Fibroblast of pulmonary artery (primary cell): ENCODE results near the gene ABR.

ENCODE experiments used
- DNase-seq: peaks from one replicate; pipeline ENCODE4 v3.0.0-alpha.2; 2010; ENCODE audit warnings: low read depth
- H3K4me3 ChIP-seq: replicated peaks from 2 replicates; pipeline ENCODE4 v1.5.1; 2011; ENCODE audit warnings: low read depth, mild to moderate bottlenecking, control low read depth, low read length, moderate library complexity
- TF ChIP-seq, protein P1 (sequence below): IDR thresholded peaks from 2 replicates; pipeline ENCODE4 v1.5.1; 2011; ENCODE audit warnings: mild to moderate bottlenecking, control low read depth, low read length, inconsistent platforms; ENCODE audit errors: missing control alignments

The ABR gene

DNA sequence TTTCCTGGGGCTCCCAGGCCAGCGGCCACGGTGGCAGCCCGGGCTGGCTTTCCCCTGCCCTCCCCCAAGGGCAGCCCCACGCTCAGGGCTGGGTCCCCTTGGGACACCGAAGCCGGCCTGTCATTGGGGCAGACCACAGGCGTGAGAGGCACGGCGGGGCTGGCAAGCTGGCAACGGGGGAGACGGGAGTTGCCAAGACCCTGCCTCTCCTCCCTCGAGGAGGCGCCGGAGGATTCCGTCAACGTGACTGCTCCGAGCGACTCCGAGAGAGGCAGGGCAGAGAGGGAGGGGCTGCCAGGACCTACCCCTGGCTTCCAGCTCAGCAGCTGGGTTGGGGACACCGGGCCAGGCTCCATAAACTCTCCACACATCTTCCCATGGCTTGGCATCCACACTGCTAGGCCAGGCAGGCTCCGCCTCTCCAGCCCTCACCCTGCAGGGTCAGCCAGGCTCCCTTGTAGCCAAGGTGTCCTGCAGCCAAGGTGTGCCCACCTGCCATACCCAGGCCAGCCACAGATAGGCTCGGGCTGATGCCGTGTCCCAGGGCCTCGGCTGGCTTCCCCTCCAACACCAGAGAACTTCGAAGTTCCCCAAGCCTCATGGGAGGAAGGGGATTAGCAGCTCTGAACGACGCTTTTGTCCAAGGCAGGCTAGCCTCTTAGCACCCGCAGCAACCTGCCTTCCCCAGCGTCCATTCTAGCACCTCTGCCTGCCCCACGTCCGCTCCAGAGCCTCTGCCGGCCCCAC, 157.3 kb downstream of the ABR start:
- no peak overlapping the region for H3K4me3 ChIP-seq
- TF ChIP-seq, protein P1, sequence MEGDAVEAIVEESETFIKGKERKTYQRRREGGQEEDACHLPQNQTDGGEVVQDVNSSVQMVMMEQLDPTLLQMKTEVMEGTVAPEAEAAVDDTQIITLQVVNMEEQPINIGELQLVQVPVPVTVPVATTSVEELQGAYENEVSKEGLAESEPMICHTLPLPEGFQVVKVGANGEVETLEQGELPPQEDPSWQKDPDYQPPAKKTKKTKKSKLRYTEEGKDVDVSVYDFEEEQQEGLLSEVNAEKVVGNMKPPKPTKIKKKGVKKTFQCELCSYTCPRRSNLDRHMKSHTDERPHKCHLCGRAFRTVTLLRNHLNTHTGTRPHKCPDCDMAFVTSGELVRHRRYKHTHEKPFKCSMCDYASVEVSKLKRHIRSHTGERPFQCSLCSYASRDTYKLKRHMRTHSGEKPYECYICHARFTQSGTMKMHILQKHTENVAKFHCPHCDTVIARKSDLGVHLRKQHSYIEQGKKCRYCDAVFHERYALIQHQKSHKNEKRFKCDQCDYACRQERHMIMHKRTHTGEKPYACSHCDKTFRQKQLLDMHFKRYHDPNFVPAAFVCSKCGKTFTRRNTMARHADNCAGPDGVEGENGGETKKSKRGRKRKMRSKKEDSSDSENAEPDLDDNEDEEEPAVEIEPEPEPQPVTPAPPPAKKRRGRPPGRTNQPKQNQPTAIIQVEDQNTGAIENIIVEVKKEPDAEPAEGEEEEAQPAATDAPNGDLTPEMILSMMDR, result no peak
- DNase-seq, result no peak

DNA sequence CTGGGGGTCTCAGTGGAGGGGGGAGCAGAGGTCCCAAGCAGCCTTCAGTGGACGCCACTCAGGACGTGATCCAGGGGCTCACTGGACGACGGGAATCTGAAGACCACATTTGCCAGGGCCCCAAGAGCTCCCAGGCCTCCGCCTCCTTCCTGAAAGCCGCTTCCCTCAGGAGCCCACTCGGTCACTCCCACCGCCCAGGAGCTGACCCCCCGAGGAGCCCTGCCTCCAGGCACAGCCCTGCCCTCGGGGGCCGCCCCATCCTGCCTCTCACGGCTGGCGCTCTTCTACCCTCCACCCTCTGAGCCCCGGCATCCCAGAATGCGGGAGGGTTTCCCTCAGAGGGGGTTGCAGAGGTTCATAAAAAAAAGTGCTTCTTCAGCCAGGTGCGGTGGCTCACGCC, 158.6 kb downstream of the ABR start:
- H3K4me3 ChIP-seq, result no peak overlapping the region
- DNase-seq, result no peak
- TF ChIP-seq, protein P1, result no peak

DNA sequence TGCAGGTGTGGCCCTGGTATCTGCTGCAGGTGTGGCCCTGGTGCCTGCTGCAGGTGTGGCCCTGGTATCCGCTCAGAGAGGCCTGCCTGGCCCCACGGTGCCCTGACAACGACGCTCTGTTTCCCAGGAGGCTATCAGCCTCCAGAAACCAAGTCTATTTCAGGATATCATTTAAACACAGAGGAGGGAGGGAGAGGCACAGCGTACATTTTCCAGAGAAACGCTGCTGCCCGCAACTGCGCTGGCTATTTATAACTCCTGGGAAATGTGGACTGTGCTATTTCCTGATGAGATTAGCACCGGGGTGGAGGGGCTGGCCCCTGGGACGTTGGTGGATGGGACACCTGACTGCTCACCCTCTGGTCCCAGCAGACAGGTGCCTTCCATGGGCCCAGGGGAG, 160.3 kb downstream of the ABR start:
- TF ChIP-seq, protein P1, result no peak
- no peak overlapping the region for H3K4me3 ChIP-seq
- no peak for DNase-seq

DNA sequence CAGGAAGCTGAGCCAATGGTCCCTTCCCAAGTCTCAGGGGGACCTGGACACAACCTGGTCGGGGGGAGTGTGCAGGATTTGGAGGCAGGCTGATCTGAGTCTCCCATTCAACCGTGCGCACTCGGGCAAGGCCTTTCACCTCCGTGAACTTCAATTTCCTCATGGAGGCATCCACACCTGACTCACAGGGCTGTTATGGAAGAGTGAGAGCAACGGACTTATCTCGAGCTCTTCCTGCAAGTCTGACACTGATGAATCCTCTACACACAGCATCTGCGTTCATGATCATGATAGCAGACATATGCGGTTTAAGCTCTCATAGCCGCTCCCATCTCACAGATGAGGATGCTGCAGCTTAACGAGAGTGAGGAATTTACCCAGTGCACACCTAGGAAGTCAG, 161.2 kb downstream of the ABR start:
- no peak overlapping the region for H3K4me3 ChIP-seq
- no peak for DNase-seq
- TF ChIP-seq, protein P1, result no peak

DNA sequence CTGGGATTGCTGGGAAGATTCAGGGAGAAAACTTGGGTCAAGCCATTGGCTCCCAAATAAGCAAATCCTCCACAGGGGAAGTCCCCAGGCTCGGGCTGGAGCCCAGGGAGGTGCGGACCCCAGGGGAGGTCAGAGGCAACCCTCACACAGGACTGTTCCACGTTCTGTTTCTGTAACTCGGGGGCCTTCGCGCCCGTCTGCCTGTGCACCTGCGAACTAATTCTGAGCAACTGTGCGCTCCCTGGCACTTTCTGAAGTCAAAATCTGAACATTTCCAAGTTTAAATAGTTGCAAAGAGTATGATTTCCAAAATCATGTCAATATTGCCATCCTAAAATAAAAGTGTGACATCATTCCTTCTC, 166.1 kb downstream of the ABR start:
- TF ChIP-seq, protein P1, result no peak
- no peak overlapping the region for H3K4me3 ChIP-seq
- no peak for DNase-seq

DNA sequence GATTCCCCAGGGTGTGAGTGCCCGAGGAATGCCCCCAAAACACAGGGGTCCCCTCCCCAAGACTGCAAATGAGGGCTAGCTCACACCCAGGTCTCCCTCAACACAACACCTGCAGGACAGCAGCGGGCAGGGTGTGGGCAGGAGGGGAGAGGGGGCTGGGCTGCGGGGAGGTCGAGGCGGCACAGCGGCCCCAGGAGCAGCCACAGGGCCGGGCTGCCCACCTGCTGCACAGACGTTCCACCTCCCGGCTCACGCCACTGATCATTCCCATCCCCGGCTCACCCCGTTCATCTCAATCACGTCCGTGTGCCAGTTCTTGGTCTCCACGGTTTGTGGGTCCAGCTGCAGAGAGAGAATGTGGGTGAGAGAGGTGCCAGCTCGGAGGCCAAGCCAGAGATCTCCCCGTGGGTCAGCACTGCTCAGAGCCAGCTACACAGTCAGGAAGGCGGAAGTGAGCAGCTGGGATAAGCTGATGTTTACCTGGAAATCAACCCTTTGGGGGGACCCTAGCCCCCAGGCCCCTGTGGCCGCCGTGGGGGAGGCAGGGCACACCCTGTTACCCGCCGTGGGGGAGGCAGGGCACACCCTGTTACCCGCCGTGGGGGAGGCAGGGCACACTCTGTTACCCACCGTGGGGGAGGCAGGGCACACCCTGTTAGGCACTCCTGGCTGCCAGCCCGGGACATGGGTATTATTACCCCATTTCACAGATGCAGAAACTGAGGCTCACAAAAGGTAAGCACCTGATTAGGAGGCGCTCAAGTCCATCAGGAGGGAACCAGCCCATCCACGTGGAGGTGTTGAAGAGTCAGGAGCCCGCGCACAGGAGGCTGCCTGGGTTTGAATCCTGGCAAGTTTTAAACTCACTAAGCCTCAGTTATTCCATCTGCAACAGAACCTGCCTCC, 166.7 kb downstream of the ABR start:
- H3K4me3 ChIP-seq, result no peak overlapping the region
- TF ChIP-seq, protein P1, result no peak
- DNase-seq, result no peak
